Memory B cell (primary cell): ENCODE measurements around the gene PLSCR2.
"Not testable (repeated sequence)": the region's sequence is repeated elsewhere in the genome, so short reads cannot be mapped to it uniquely, and the experiment has no call there.

Experiments
- ATAC-seq: fragments of 150-1000 bp; cut with Tn5 transposase; 2 replicates; pipeline ENCODE4 v1.10.0; 2021; ENCODE audit warnings: low read depth, mild to moderate bottlenecking, moderate library complexity
- DNase-seq, 2 donors: peaks; one replicate each; pipeline ENCODE4 v3.0.0; 2022; ENCODE audit warnings: low spot score in 2 of 2
- H3K27ac Mint-ChIP-seq: one replicate; pipeline ENCODE4 v1.8.0; 2022; ENCODE audit warnings: mild to moderate bottlenecking, moderate library complexity, mixed read lengths
- H3K27me3 Mint-ChIP-seq: one replicate; pipeline ENCODE4 v1.8.0; 2022; ENCODE audit warnings: mixed read lengths
- H3K36me3 Mint-ChIP-seq: one replicate; pipeline ENCODE4 v1.8.0; 2022; ENCODE audit warnings: mild to moderate bottlenecking, mixed read lengths
- H3K4me1 Mint-ChIP-seq: one replicate; pipeline ENCODE4 v1.8.0; 2022; ENCODE audit warnings: mixed read lengths
- H3K4me3 Mint-ChIP-seq: one replicate; pipeline ENCODE4 v1.8.0; 2022; ENCODE audit warnings: mild to moderate bottlenecking, moderate library complexity, mixed read lengths
- H3K9me3 Mint-ChIP-seq: one replicate; pipeline ENCODE4 v1.8.0; 2022; ENCODE audit warnings: mixed read lengths

PLSCR2 gene

GRCh38 chr3:146421819-146422759 lies 47.3 kb downstream of the PLSCR2 start:
- Mint-ChIP-seq H3K27ac (no peak overlapping the region), H3K36me3 (no peaks in the 10 kb centered on the region), H3K27me3 (peaks cover 3% of the 10 kb centered on the region), H3K4me1 (peaks cover 4% of the 10 kb centered on the region), H3K4me3 (no peak overlapping the region), H3K9me3 (peaks cover 1% of the 10 kb centered on the region)
- ATAC-seq (no peak), DNase-seq (no peak)

- Mint-ChIP-seq H3K9me3 (peaks cover 6% of the 10 kb centered on the region), H3K27ac (no peak overlapping the region), H3K36me3 (no peaks in the 10 kb centered on the region), H3K4me3 (no peak overlapping the region), H3K4me1 (no peaks in the 10 kb centered on the region), H3K27me3 (no peaks in the 10 kb centered on the region)
- no peak for DNase-seq
- ATAC-seq = no peak
Observed at GRCh38 chr3:146416366-146416765, 53.0 kb downstream of the PLSCR2 start.

DNA sequence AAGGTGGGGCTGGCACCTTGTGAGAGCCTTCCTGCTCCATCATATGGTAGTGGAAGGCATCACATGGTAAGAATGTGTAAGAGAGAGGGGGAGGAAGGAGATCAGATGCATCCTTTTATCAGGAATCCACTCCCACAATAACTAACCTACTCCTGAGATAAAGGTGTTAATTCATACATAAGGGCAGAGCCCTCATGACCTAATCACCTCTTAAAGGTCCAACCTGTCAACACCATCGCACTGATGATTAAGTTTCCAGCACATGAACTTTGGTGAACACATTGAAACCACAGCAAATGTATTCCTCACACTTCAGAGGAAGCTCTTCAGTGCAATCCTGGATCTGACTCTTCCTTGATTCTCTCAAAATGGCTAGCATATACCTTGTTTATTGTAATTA lies 55.4 kb downstream of the PLSCR2 start:
- DNase-seq (no peak), ATAC-seq (no peak)
- Mint-ChIP-seq H3K9me3 (peaks cover 8% of the 10 kb centered on the region), H3K4me3 (no peak overlapping the region), H3K27me3 (no peaks in the 10 kb centered on the region), H3K4me1 (no peaks in the 10 kb centered on the region), H3K36me3 (no peaks in the 10 kb centered on the region), H3K27ac (no peak overlapping the region)

- not testable (repeated sequence) for H3K36me3 Mint-ChIP-seq, ATAC-seq, H3K27me3 Mint-ChIP-seq, H3K4me1 Mint-ChIP-seq, DNase-seq, H3K27ac Mint-ChIP-seq, H3K9me3 Mint-ChIP-seq, H3K4me3 Mint-ChIP-seq
Observed at GRCh38 chr3:146412711-146413110, 56.6 kb downstream of the PLSCR2 start.

- no peaks in the 10 kb centered on the region for H3K36me3 Mint-ChIP-seq
- H3K9me3 Mint-ChIP-seq = peaks cover 9% of the 10 kb centered on the region
- H3K27ac Mint-ChIP-seq = no peak overlapping the region
- H3K4me3 Mint-ChIP-seq = no peak overlapping the region
- ATAC-seq (no peak), DNase-seq (no peak)
- no peaks in the 10 kb centered on the region for H3K4me1 Mint-ChIP-seq
- peaks cover 9% of the 10 kb centered on the region for H3K27me3 Mint-ChIP-seq
Observed at GRCh38 chr3:146407956-146408355, 61.4 kb downstream of the PLSCR2 start.

- Mint-ChIP-seq H3K36me3 (no peaks in the 10 kb centered on the region), H3K4me3 (no peak overlapping the region), H3K9me3 (peaks cover 3% of the 10 kb centered on the region), H3K27me3 (peaks cover 9% of the 10 kb centered on the region), H3K4me1 (no peaks in the 10 kb centered on the region), H3K27ac (no peak overlapping the region)
- ATAC-seq = no peak
- DNase-seq = no peak
Observed at GRCh38 chr3:146404436-146404835, 64.9 kb downstream of the PLSCR2 start.

- DNase-seq = no peak
- Mint-ChIP-seq H3K9me3 (peaks cover 1% of the 10 kb centered on the region), H3K4me1 (no peaks in the 10 kb centered on the region), H3K36me3 (no peaks in the 10 kb centered on the region), H3K27ac (no peak overlapping the region), H3K4me3 (no peak overlapping the region), H3K27me3 (peaks cover 9% of the 10 kb centered on the region)
- no peak for ATAC-seq
Observed at GRCh38 chr3:146403792-146404191, 65.6 kb downstream of the PLSCR2 start.

GRCh38 chr3:146396792-146397191 lies 72.6 kb downstream of the PLSCR2 start:
- DNase-seq = no peak
- Mint-ChIP-seq H3K4me1 (no peaks in the 10 kb centered on the region), H3K27ac (no peak overlapping the region), H3K36me3 (no peaks in the 10 kb centered on the region), H3K9me3 (no peaks in the 10 kb centered on the region), H3K4me3 (no peak overlapping the region), H3K27me3 (peaks cover 7% of the 10 kb centered on the region)
- no peak for ATAC-seq

- no peaks in the 10 kb centered on the region for H3K36me3 Mint-ChIP-seq
Observed at GRCh38 chr3:146395164-146395563, 74.2 kb downstream of the PLSCR2 start.

DNA sequence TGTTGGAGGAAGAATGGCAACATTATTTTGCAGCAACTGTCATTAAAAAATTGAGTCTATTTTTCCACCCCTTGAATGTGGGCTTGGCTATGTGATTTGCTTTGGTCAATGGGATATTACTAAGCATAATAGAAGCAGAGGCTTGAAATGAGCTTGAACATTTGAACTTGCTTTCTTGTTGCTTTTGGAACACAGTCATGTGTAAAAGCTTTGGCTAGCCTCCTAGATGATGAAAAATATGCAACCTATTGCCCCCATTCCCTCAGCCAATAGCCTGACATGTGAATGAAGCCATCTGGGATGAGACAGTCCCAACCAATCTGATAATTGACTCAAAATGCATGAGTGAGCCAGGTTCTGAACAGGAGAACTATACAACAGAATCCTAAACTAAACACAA lies 78.4 kb downstream of the PLSCR2 start:
- Mint-ChIP-seq H3K9me3 (peaks cover 1% of the 10 kb centered on the region), H3K27ac (no peak overlapping the region), H3K4me1 (no peaks in the 10 kb centered on the region), H3K27me3 (peaks cover 2% of the 10 kb centered on the region), H3K36me3 (no peaks in the 10 kb centered on the region), H3K4me3 (no peak overlapping the region)
- no peak for DNase-seq
- no peak for ATAC-seq

More at GRCh38 chr3:146395164-146395563, 74.2 kb downstream of the PLSCR2 start:
- no peaks in the 10 kb centered on the region for H3K9me3 Mint-ChIP-seq
- H3K27ac Mint-ChIP-seq = no peak overlapping the region
- no peaks in the 10 kb centered on the region for H3K4me1 Mint-ChIP-seq
- peaks cover 7% of the 10 kb centered on the region for H3K27me3 Mint-ChIP-seq
- DNase-seq (no peak), ATAC-seq (no peak)
- no peak overlapping the region for H3K4me3 Mint-ChIP-seq

DNA sequence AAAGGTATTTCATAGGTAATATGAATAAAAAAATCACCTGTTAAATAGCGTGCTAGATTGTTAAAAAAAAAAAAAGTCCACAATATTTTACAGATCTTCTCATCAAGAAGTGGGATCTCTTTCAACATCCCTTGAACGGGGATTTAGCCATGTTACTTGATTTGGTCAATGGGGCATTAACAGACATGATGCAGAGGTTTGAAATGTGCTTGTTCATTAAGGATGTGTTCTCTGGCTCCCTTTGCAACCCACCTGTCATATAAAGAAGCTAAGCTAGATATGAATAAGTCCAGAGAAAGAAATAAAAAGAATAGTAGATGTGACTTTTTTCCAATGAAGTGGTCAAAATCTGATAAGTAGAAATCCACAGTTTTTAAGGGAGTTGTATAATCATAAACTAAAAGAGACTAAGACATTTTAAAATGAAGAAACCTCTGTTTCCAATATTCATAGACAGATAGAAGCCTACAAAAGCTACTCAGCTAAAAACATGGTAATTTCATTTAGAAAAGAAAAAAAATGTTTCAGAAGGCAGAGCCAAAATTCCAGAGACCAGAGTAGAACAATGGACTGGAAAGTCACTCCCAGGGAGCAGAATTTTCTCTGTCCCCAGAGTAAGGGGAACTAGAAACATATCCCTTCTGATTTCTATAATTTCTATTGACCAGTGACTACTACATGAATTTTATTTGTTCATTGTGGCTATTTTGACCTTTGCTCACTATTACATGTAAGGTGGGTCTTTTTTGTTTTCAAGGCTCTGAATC lies 79.2 kb downstream of the PLSCR2 start:
- peaks cover 2% of the 10 kb centered on the region for H3K27me3 Mint-ChIP-seq
- no peak for ATAC-seq
- no peaks in the 10 kb centered on the region for H3K4me1 Mint-ChIP-seq
- no peak overlapping the region for H3K27ac Mint-ChIP-seq
- H3K9me3 Mint-ChIP-seq = peaks cover 1% of the 10 kb centered on the region
- H3K4me3 Mint-ChIP-seq = no peak overlapping the region
- no peaks in the 10 kb centered on the region for H3K36me3 Mint-ChIP-seq
- DNase-seq = no peak

GRCh38 chr3:146387566-146387965 lies 81.8 kb downstream of the PLSCR2 start:
- no peaks in the 10 kb centered on the region for H3K4me1 Mint-ChIP-seq
- peaks cover 1% of the 10 kb centered on the region for H3K9me3 Mint-ChIP-seq
- no peak for ATAC-seq
- no peak for DNase-seq
- no peak overlapping the region for H3K27ac Mint-ChIP-seq
- H3K36me3 Mint-ChIP-seq = no peaks in the 10 kb centered on the region
- H3K4me3 Mint-ChIP-seq = no peak overlapping the region
- no peaks in the 10 kb centered on the region for H3K27me3 Mint-ChIP-seq

DNA sequence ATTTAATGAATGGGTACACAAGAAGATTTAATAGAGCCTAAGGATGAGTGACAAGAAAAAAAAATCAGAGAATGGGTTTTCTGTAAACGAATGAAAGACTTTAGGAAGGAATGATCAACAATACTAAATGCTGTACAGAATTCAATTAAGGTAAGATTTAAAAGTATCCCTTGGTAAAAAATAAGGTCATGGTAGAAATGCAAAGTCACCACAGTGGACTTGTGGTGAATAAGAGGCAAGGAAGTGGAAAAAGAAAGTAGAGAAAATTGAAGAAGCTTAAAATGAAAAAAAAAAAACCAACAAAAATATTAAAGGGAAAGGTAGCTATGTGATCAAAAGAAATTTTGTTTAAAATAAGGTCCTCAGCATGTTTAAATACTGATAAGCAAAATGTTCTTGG lies 82.4 kb downstream of the PLSCR2 start:
- Mint-ChIP-seq H3K27ac (no peak overlapping the region), H3K4me1 (no peaks in the 10 kb centered on the region)
- DNase-seq = no peak

DNA sequence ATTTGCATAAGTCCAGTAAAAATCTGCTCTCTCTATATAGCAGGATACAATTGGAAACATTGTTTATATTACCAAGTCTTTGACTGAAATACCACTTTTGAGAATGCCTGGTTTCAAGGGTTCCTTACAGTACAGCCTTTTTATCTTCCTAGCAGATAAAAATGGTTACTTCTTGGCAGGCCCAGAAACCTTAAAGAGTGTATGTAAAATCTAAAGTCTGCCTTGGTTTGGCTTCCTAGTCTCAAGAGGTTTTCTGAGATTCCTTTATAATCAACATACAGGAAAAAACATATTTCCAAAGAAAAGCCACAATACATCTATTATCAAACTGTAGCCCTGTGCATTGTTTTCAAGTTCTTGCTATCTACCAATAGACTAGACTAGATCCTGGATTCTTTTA lies 84.6 kb downstream of the PLSCR2 start:
- no peaks in the 10 kb centered on the region for H3K36me3 Mint-ChIP-seq
- DNase-seq (no peak), ATAC-seq (no peak)
- peaks cover 2% of the 10 kb centered on the region for H3K27me3 Mint-ChIP-seq
- peaks cover 1% of the 10 kb centered on the region for H3K9me3 Mint-ChIP-seq
- H3K4me3 Mint-ChIP-seq = no peak overlapping the region
- H3K27ac Mint-ChIP-seq = no peak overlapping the region
- no peaks in the 10 kb centered on the region for H3K4me1 Mint-ChIP-seq

More for the DNA sequence above, 82.4 kb downstream of the PLSCR2 start:
- ATAC-seq = no peak
- H3K27me3 Mint-ChIP-seq = no peaks in the 10 kb centered on the region
- H3K36me3 Mint-ChIP-seq = no peaks in the 10 kb centered on the region
- peaks cover 1% of the 10 kb centered on the region for H3K9me3 Mint-ChIP-seq
- no peak overlapping the region for H3K4me3 Mint-ChIP-seq
